ENCODE data around the gene KNDC1. TPM values are rescaled to one million over a fixed set of nuclear protein-coding genes. Genes with fewer than 3 reads are reported as not detected.

KNDC1 gene
- total RNA-seq, 1 donor from 2014 or later: 10.3 TPM

- H3K4me3 ChIP-seq: no peak overlapping the region
- DNase-seq (no peak), ATAC-seq (no peak)
- no peaks in the 10 kb centered on the region for H3K27me3 ChIP-seq (ENCODE audit: low read depth)
- TF ChIP-seq CTCF (IDR thresholded peaks at IDR 0.05): no peak
- H3K9me3 ChIP-seq: no peaks in the 10 kb centered on the region
- H3K36me3 ChIP-seq: no peaks in the 10 kb centered on the region
- no peaks in the 10 kb centered on the region for H3K4me1 ChIP-seq
- intact Hi-C loops (cut with DNase I): no loop called here
- no peak overlapping the region for H3K27ac ChIP-seq
Observed at GRCh38 chr10:133204226-133205015, 44.4 kb downstream of the KNDC1 start.

GRCh38 chr10:133205146-133205545 lies 45.1 kb downstream of the KNDC1 start:
- Histone ChIP-seq H3K36me3 (no peaks in the 10 kb centered on the region), H3K27ac (no peak overlapping the region), H3K27me3 (ENCODE audit: low read depth) (no peaks in the 10 kb centered on the region), H3K4me1 (no peaks in the 10 kb centered on the region), H3K9me3 (no peaks in the 10 kb centered on the region), H3K4me3 (no peak overlapping the region)
- intact Hi-C loops (cut with DNase I): no loop called here
- no peak for DNase-seq
- no peak for TF ChIP-seq CTCF (IDR thresholded peaks at IDR 0.05)
- no peak for ATAC-seq

GRCh38 chr10:133206356-133207040 lies 46.5 kb downstream of the KNDC1 start:
- H3K36me3 ChIP-seq: no peaks in the 10 kb centered on the region
- no peak overlapping the region for H3K4me3 ChIP-seq
- H3K4me1 ChIP-seq: no peaks in the 10 kb centered on the region
- intact Hi-C loops (cut with DNase I): no loop called here
- no peak overlapping the region for H3K27ac ChIP-seq
- no peak for TF ChIP-seq CTCF (IDR thresholded peaks at IDR 0.05)
- no peaks in the 10 kb centered on the region for H3K9me3 ChIP-seq
- DNase-seq: no peak
- ATAC-seq: no peak
- H3K27me3 ChIP-seq (ENCODE audit: low read depth): no peaks in the 10 kb centered on the region

- no peak for DNase-seq
- intact Hi-C loops (cut with DNase I): no loop called here
- H3K27me3 ChIP-seq (ENCODE audit: low read depth): no peaks in the 10 kb centered on the region
- H3K9me3 ChIP-seq: no peaks in the 10 kb centered on the region
- ATAC-seq: no peak
- H3K4me3 ChIP-seq: no peak overlapping the region
- no peaks in the 10 kb centered on the region for H3K4me1 ChIP-seq
- no peaks in the 10 kb centered on the region for H3K36me3 ChIP-seq
- no peak for TF ChIP-seq CTCF (IDR thresholded peaks at IDR 0.05)
- H3K27ac ChIP-seq: no peak overlapping the region
Observed at GRCh38 chr10:133207041-133207600, 47.1 kb downstream of the KNDC1 start.

GRCh38 chr10:133207627-133208026 lies 47.6 kb downstream of the KNDC1 start:
- intact Hi-C loops (cut with DNase I): no loop called here
- Histone ChIP-seq H3K36me3 (no peaks in the 10 kb centered on the region), H3K9me3 (no peaks in the 10 kb centered on the region), H3K4me3 (no peak overlapping the region), H3K27me3 (ENCODE audit: low read depth) (no peaks in the 10 kb centered on the region), H3K4me1 (no peaks in the 10 kb centered on the region), H3K27ac (no peak overlapping the region)
- DNase-seq (no peak), ATAC-seq (no peak)
- TF ChIP-seq CTCF (IDR thresholded peaks at IDR 0.05): no peak

All from lower lobe of right lung (tissue), 2 donors.